HepG2 (cell line): ENCODE measurements around the gene TRMT112. TPM values are rescaled to one million over a fixed set of nuclear protein-coding genes. Genes with fewer than 3 reads are reported as not detected.

ENCODE experiments used
- AHR ChIP-seq: IDR thresholded peaks from 2 replicates; pipeline ENCODE4 v1.6.1; 2018; ENCODE audit warnings: missing genetic modification reagents, missing compliant biosample characterization
- ATF2 ChIP-seq: sonication (generic); formaldehyde crosslinking; IDR thresholded peaks from 2 replicates; pipeline ENCODE4 v1.4.0; 2020; ENCODE audit warnings: missing genetic modification reagents
- CEBPB ChIP-seq: IDR thresholded peaks from 2 replicates; pipeline ENCODE4 v1.6.1; 2011; ENCODE audit warnings: low read depth, low read length, improper control_type of control experiment, borderline replicate concordance
- CEBPG ChIP-seq: IDR thresholded peaks from 2 replicates; pipeline ENCODE4 v1.6.1; 2016
- DR1 ChIP-seq: sonication (generic); formaldehyde crosslinking; IDR thresholded peaks from 2 replicates; pipeline ENCODE4 v1.8.0; 2021; ENCODE audit warnings: mild to moderate bottlenecking, missing genetic modification reagents, inconsistent platforms
- FOXK2 ChIP-seq: fragments of 450-650 bp; IDR thresholded peaks from 2 replicates; pipeline ENCODE4 v1.6.1; 2016
- KAT7 ChIP-seq: IDR thresholded peaks from 2 replicates; pipeline ENCODE4 v1.6.1; 2018; ENCODE audit warnings: borderline replicate concordance, missing compliant biosample characterization
- NR2F2 ChIP-seq: IDR thresholded peaks from 2 replicates; pipeline ENCODE4 v1.6.1; 2012; ENCODE audit warnings: low read depth, inconsistent platforms, borderline replicate concordance
- PATZ1 ChIP-seq: sonication (generic); formaldehyde crosslinking; IDR thresholded peaks from 2 replicates; pipeline ENCODE4 v1.4.0; 2020; ENCODE audit warnings: missing genetic modification reagents
- PPARG ChIP-seq: conservative IDR thresholded peaks from 2 replicates; pipeline ENCODE4 v1.6.1; 2016; ENCODE audit warnings: missing biosample characterization, missing genetic modification reagents
- REPIN1 ChIP-seq: sonication (generic); formaldehyde crosslinking; IDR thresholded peaks from 2 replicates; pipeline ENCODE4 v1.8.0; 2022; ENCODE audit warnings: missing genetic modification reagents, low read depth, mild to moderate bottlenecking, borderline replicate concordance
- RORA ChIP-seq: sonication (generic); formaldehyde crosslinking; IDR thresholded peaks from 2 replicates; pipeline ENCODE4 v1.5.0; 2020; ENCODE audit warnings: mild to moderate bottlenecking, missing genetic modification reagents, moderate library complexity
- SALL1 ChIP-seq: sonication (generic); formaldehyde crosslinking; IDR thresholded peaks from 2 replicates; pipeline ENCODE4 v1.8.0; 2022; ENCODE audit warnings: mild to moderate bottlenecking, missing genetic modification reagents
- YEATS2 ChIP-seq: sonication (generic); formaldehyde crosslinking; IDR thresholded peaks from 2 replicates; pipeline ENCODE4 v1.4.0; 2020; ENCODE audit warnings: missing genetic modification reagents, borderline replicate concordance
- ZNF614 ChIP-seq: IDR thresholded peaks from 2 replicates; pipeline ENCODE4 v1.6.1; 2018; ENCODE audit warnings: missing biosample characterization, missing genetic modification reagents, inconsistent platforms, borderline replicate concordance
- ZNF710 ChIP-seq: sonication (generic); formaldehyde crosslinking; IDR thresholded peaks from 2 replicates; pipeline ENCODE4 v1.5.0; 2020; ENCODE audit warnings: mild to moderate bottlenecking, missing genetic modification reagents, borderline replicate concordance
- ZNF883 ChIP-seq: sonication (generic); formaldehyde crosslinking; IDR thresholded peaks from 2 replicates; pipeline ENCODE4 v1.5.1; 2020; ENCODE audit warnings: mild to moderate bottlenecking, missing genetic modification reagents; ENCODE audit errors: not compliant biosample characterization
- polyA plus RNA-seq, 8 experiments: library from polyadenylated mRNA; depleted of rRNA in 3 of 8; stranded (reverse) in 7 of 8; unstranded in 1 of 8; fragments of >200 nt; fragmentation: Illumina TruSeq in 4 of 8; extraction: Trizol in 4 of 8; gene quantifications; 2 replicates each; pipeline versions ENCODE4 v1.2.1 to v1.2.3, GENCODE V29; 2011 to 2016; ENCODE audit warnings: low read depth in 4 of 8, missing spikeins in 1 of 8, mixed read lengths in 1 of 8; ENCODE audit not compliant: insufficient read depth in 1 of 8
- total RNA-seq, 5 experiments: library from RNA; depleted of rRNA; stranded (reverse); fragments of >200 nt; fragmentation: Illumina TruSeq; extraction: Trizol; gene quantifications; 2 replicates each; pipeline ENCODE4 v1.2.3, GENCODE V29; 2016; ENCODE audit warnings: low read depth in 1 of 5
- TF ChIP-seq, protein P1 (sequence below): sonication (generic); formaldehyde crosslinking; IDR thresholded peaks from 2 replicates; pipeline ENCODE4 v1.5.0; 2020; ENCODE audit warnings: mild to moderate bottlenecking, missing genetic modification reagents, borderline replicate concordance

The TRMT112 gene
- total and polyA plus RNA-seq, 2 of the 13 experiments (the other 11 are each of a cell fraction or from before 2014, with no cell fraction given): 186 to 409 TPM

- TF ChIP-seq ATF2 (CRISPR knock-in tag) (peak; percentile 49), AHR (CRISPR knock-in tag) (0 out of 2 replicates have a peak, but pooled peaks have one; percentile 66), FOXK2 (no peak), DR1 (CRISPR knock-in tag) (no peak), PPARG (CRISPR knock-in tag) (peak; percentile 77), ZNF614 (CRISPR knock-in tag) (peak; percentile 86; the same call in 1 of the 2 replicates), ZNF883 (CRISPR knock-in tag) (no peak), NR2F2 (peak; percentile 74; the same call in 1 of the 2 replicates), CEBPB (no peak), CEBPG (peak; percentile 57), KAT7 (CRISPR knock-in tag) (0 out of 2 replicates have a peak, but pooled peaks have one; percentile 40), SALL1 (CRISPR knock-in tag) (peak; percentile 69), REPIN1 (CRISPR knock-in tag) (0 out of 2 replicates have a peak, but pooled peaks have one; percentile 35), ZNF710 (CRISPR knock-in tag) (peak; percentile 40; the same call in 1 of the 2 replicates), PATZ1 (peak; percentile 84), YEATS2 (CRISPR knock-in tag) (peak; percentile 64; the same call in 1 of the 2 replicates), RORA (CRISPR knock-in tag) (no peak)
- TF ChIP-seq, protein P1, sequence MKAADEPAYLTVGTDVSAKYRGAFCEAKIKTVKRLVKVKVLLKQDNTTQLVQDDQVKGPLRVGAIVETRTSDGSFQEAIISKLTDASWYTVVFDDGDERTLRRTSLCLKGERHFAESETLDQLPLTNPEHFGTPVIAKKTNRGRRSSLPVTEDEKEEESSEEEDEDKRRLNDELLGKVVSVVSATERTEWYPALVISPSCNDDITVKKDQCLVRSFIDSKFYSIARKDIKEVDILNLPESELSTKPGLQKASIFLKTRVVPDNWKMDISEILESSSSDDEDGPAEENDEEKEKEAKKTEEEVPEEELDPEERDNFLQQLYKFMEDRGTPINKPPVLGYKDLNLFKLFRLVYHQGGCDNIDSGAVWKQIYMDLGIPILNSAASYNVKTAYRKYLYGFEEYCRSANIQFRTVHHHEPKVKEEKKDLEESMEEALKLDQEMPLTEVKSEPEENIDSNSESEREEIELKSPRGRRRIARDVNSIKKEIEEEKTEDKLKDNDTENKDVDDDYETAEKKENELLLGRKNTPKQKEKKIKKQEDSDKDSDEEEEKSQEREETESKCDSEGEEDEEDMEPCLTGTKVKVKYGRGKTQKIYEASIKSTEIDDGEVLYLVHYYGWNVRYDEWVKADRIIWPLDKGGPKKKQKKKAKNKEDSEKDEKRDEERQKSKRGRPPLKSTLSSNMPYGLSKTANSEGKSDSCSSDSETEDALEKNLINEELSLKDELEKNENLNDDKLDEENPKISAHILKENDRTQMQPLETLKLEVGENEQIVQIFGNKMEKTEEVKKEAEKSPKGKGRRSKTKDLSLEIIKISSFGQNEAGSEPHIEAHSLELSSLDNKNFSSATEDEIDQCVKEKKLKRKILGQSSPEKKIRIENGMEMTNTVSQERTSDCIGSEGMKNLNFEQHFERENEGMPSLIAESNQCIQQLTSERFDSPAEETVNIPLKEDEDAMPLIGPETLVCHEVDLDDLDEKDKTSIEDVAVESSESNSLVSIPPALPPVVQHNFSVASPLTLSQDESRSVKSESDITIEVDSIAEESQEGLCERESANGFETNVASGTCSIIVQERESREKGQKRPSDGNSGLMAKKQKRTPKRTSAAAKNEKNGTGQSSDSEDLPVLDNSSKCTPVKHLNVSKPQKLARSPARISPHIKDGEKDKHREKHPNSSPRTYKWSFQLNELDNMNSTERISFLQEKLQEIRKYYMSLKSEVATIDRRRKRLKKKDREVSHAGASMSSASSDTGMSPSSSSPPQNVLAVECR (CRISPR knock-in tag): peak; percentile 57; the same call in 1 of the 2 replicates
These were observed 38.0 kb upstream of the TRMT112 start (continued) for GRCh38 chr11:64355078-64355940.
